Fibroblast of lung (primary cell): ENCODE results near the gene REG1A. TPM values are rescaled to one million over a fixed set of nuclear protein-coding genes. Genes with fewer than 3 reads are reported as not detected.

Source experiments
- DNase-seq, 2 donors: peaks; one replicate each; pipeline versions ENCODE4 v3.0.0 to v3.0.0-alpha.2; 2010; ENCODE audit warnings: low read depth in 2 of 2
- H2AFZ ChIP-seq: 2 replicates; pipeline ENCODE4 v1.5.1; 2012; ENCODE audit warnings: low read length, control low read depth, inconsistent platforms
- H3K27ac ChIP-seq: 2 replicates; pipeline ENCODE4 v1.5.1; 2011; ENCODE audit warnings: low read length, control low read depth; ENCODE audit not compliant: insufficient read depth
- H3K27me3 ChIP-seq: 2 replicates; pipeline ENCODE4 v1.5.1; 2011; ENCODE audit warnings: mild to moderate bottlenecking, low read length; ENCODE audit not compliant: control insufficient read depth, insufficient read depth
- H3K36me3 ChIP-seq: 2 replicates; pipeline ENCODE4 v1.5.1; 2011; ENCODE audit warnings: low read length; ENCODE audit not compliant: control insufficient read depth, insufficient read depth
- H3K4me1 ChIP-seq: 2 replicates; pipeline ENCODE4 v1.5.1; 2011; ENCODE audit warnings: low read length; ENCODE audit not compliant: control insufficient read depth, insufficient read depth; ENCODE audit errors: extremely low read depth
- H3K4me2 ChIP-seq: 2 replicates; pipeline ENCODE4 v1.5.1; 2011; ENCODE audit warnings: low read length, control low read depth; ENCODE audit not compliant: insufficient read depth; ENCODE audit errors: extremely low read depth
- H3K4me3 ChIP-seq, 4 experiments: fragments of 200-600 bp in 1 of 4; sonication (generic) in 1 of 4; replicated peaks in 1 of 4; 2 replicates each; pipeline ENCODE4 v1.5.1; 2011 to 2016; ENCODE audit warnings: low read length in 4 of 4, low read depth in 3 of 4, mild to moderate bottlenecking in 3 of 4, control low read depth in 2 of 4, inconsistent platforms in 1 of 4, mixed read lengths in 1 of 4; ENCODE audit not compliant: insufficient read depth in 1 of 4; ENCODE audit errors: control extremely low read depth in 1 of 4
- H3K79me2 ChIP-seq: 2 replicates; pipeline ENCODE4 v1.5.1; 2012; ENCODE audit warnings: mild to moderate bottlenecking, low read length, inconsistent platforms; ENCODE audit not compliant: control insufficient read depth, insufficient read depth
- H3K9ac ChIP-seq: 2 replicates; pipeline ENCODE4 v1.5.1; 2011; ENCODE audit warnings: mild to moderate bottlenecking, low read length, control low read depth; ENCODE audit not compliant: insufficient read depth
- H3K9me3 ChIP-seq: 2 replicates; pipeline ENCODE4 v1.5.1; 2012; ENCODE audit warnings: low read depth, low read length; ENCODE audit not compliant: control insufficient read depth, insufficient read depth
- H4K20me1 ChIP-seq: 2 replicates; pipeline ENCODE4 v1.5.1; 2011; ENCODE audit warnings: low read length; ENCODE audit not compliant: control insufficient read depth, insufficient read depth; ENCODE audit errors: extremely low read depth
- EZH2 ChIP-seq: IDR thresholded peaks from 2 replicates; pipeline ENCODE4 v1.5.1; 2012; ENCODE audit warnings: low read length, control low read depth, mild to moderate bottlenecking; ENCODE audit errors: missing control alignments
- polyA plus RNA-seq, 2 donors: library from polyadenylated mRNA; depleted of rRNA in 1 of 2; stranded (reverse) in 1 of 2; unstranded in 1 of 2; fragments of >200 nt; gene quantifications; 2 replicates each; pipeline ENCODE4 v1.2.1, GENCODE V29; 2011 to 2012; ENCODE audit warnings: missing spikeins in 1 of 2
- total RNA-seq: library from RNA; depleted of rRNA; stranded (reverse); fragments of >200 nt; gene quantifications from 2 replicates; pipeline ENCODE4 v1.2.1, GENCODE V29; 2014
- TF ChIP-seq, protein P1 (sequence below), 2 donors: IDR thresholded peaks in 1 of 2; conservative IDR thresholded peaks in 1 of 2; 1 replicate in 1 of 2; 2 replicates in 1 of 2; pipeline ENCODE4 v1.5.1; 2011 to 2012; ENCODE audit warnings: low read length in 2 of 2, control low read depth in 1 of 2, inconsistent platforms in 1 of 2, low read depth in 1 of 2, mild to moderate bottlenecking in 1 of 2

The REG1A gene
- total and polyA plus RNA-seq, 2 donors (not counting 1 experiment from before 2014, with no cell fraction given), result not detected

DNA sequence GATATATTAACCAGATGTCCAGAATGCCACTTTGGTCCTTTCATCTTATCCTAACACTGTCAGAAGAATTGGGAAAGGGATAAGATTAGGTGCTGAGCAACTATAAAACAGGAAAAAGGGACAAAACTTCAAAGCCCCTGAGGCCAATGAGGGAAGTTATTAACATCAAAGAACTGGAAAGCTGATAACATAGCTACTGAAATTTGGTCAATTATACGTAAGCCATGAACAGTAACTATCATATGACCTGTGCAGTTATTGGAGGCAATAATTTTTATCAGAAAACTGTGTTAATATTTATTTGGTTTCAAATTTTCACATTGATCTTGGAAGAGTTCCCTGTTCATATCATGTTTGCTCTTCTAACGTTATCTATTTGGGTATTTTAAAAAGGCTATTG lies 41.8 kb downstream of the REG1A start:
- Histone ChIP-seq H3K4me3 (no peak overlapping the region), H3K27ac (no peak overlapping the region), H3K9ac (no peak overlapping the region), H3K27me3 (no peaks in the 10 kb centered on the region), H3K79me2 (no peaks in the 10 kb centered on the region), H3K36me3 (no peaks in the 10 kb centered on the region), H2AFZ (no peak overlapping the region), H3K4me1 (no peaks in the 10 kb centered on the region), H3K9me3 (no peaks in the 10 kb centered on the region), H3K4me2 (no peak overlapping the region), H4K20me1 (no peaks in the 10 kb centered on the region)
- no peak for DNase-seq
- TF ChIP-seq, protein P1, sequence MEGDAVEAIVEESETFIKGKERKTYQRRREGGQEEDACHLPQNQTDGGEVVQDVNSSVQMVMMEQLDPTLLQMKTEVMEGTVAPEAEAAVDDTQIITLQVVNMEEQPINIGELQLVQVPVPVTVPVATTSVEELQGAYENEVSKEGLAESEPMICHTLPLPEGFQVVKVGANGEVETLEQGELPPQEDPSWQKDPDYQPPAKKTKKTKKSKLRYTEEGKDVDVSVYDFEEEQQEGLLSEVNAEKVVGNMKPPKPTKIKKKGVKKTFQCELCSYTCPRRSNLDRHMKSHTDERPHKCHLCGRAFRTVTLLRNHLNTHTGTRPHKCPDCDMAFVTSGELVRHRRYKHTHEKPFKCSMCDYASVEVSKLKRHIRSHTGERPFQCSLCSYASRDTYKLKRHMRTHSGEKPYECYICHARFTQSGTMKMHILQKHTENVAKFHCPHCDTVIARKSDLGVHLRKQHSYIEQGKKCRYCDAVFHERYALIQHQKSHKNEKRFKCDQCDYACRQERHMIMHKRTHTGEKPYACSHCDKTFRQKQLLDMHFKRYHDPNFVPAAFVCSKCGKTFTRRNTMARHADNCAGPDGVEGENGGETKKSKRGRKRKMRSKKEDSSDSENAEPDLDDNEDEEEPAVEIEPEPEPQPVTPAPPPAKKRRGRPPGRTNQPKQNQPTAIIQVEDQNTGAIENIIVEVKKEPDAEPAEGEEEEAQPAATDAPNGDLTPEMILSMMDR (conservative IDR thresholded peaks at IDR 0.05 in 1 of 2, IDR thresholded peaks at IDR 0.05 in 1 of 2; ENCODE audit: low read depth in 1 of 2, low read length in 2 of 2), result no peak
- TF ChIP-seq EZH2, result no peak

DNA sequence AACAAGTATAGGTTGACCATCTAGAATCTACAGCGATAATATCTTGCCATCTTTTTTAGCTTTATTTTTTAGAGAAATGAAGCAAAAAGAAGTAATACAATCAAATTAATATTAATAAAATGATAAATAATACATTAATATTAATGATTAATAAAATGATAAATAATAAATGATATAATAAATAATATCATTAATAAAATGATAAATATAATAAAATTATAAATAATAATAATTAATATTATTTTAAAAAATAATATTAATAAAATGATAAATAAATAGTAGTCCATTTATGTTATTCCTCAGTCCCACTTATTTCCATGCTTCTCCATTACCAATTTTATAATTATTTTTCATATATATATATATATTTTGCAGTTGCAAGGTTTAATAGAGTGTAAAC lies 42.5 kb downstream of the REG1A start:
- no peak overlapping the region for H3K4me2 ChIP-seq

DNA sequence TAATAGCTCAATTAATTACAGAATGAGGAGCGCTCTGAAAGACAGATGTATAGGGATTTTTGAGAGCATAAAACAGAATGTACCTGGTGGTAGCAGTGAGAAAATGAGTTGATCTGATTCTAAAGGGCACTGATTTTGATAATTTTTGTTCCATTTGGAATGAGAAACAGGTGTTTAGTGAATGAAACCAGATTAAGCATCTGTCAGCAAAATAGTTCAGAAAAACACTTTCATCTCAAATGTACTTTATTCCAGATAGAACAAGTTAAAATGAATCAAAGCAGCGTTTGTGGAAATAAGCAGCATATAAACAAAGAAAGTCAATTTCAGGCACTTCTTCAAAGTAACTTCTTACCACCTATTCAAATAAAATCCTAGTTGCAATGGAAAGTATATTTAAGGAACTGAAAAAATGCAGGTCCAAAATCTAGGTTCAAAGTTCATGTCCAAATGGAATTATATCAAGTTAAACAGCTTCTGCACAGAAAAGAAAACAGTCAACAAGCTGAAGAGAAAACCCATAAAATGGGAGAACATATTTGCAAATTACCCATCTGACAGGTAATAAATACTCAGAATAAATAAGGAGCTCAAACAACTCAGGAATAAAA lies 51.2 kb downstream of the REG1A start:
- no peak for DNase-seq
- Histone ChIP-seq H3K9ac (no peak overlapping the region), H4K20me1 (no peaks in the 10 kb centered on the region), H2AFZ (no peak overlapping the region), H3K4me3 (no peak overlapping the region), H3K4me2 (no peak overlapping the region), H3K27me3 (no peaks in the 10 kb centered on the region), H3K27ac (no peak overlapping the region), H3K79me2 (no peaks in the 10 kb centered on the region), H3K9me3 (no peaks in the 10 kb centered on the region), H3K36me3 (no peaks in the 10 kb centered on the region), H3K4me1 (no peaks in the 10 kb centered on the region)
- TF ChIP-seq, protein P1 (conservative IDR thresholded peaks at IDR 0.05 in 1 of 2, IDR thresholded peaks at IDR 0.05 in 1 of 2; ENCODE audit: low read depth in 1 of 2, low read length in 2 of 2), result no peak
- TF ChIP-seq EZH2, result no peak

More for the DNA sequence above, 42.5 kb downstream of the REG1A start:
- no peaks in the 10 kb centered on the region for H3K36me3 ChIP-seq
- H3K27ac ChIP-seq, result no peak overlapping the region
- no peak for DNase-seq
- no peaks in the 10 kb centered on the region for H3K27me3 ChIP-seq
- no peak overlapping the region for H2AFZ ChIP-seq
- no peak overlapping the region for H3K4me3 ChIP-seq
- TF ChIP-seq, protein P1 (conservative IDR thresholded peaks at IDR 0.05 in 1 of 2, IDR thresholded peaks at IDR 0.05 in 1 of 2; ENCODE audit: low read depth in 1 of 2, low read length in 2 of 2), result no peak
- no peak for TF ChIP-seq EZH2
- H3K9me3 ChIP-seq, result no peaks in the 10 kb centered on the region
- H4K20me1 ChIP-seq, result no peaks in the 10 kb centered on the region
- H3K4me1 ChIP-seq, result no peaks in the 10 kb centered on the region
- H3K79me2 ChIP-seq, result no peaks in the 10 kb centered on the region
- H3K9ac ChIP-seq, result no peak overlapping the region

Other genes starting within 250 kb of the REG1A start
- gene REG3G, start 94.8 kb upstream of the REG1A start, total RNA-seq, result not detected in 2 replicates
- not detected in 2 replicates for gene REG3G, start 94.8 kb upstream of the REG1A start, polyA plus RNA-seq
- not detected in 2 replicates for gene REG1B, start 32.5 kb upstream of the REG1A start, total RNA-seq
- not detected in 2 replicates for gene REG1B, start 32.5 kb upstream of the REG1A start, polyA plus RNA-seq
- not detected in 2 replicates for gene REG3A, start 39.3 kb downstream of the REG1A start, total RNA-seq
- gene REG3A, start 39.3 kb downstream of the REG1A start, polyA plus RNA-seq, result not detected in 2 replicates